Osteoblast (primary cell): ENCODE data around the gene CHN2. TPM values are rescaled to one million over a fixed set of nuclear protein-coding genes. Genes with fewer than 3 reads are reported as not detected.

Source experiments
- DNase-seq: peaks from one replicate; pipeline ENCODE4 v3.0.0; 2011; ENCODE audit warnings: low spot score, mixed read lengths; ENCODE audit not compliant: insufficient read length; ENCODE audit errors: missing footprints
- H2AFZ ChIP-seq: 2 replicates; pipeline ENCODE4 v1.6.0; 2011; ENCODE audit warnings: mild to moderate bottlenecking, low read length
- H3K27ac ChIP-seq: 2 replicates; pipeline ENCODE4 v1.5.1; 2011; ENCODE audit warnings: mild to moderate bottlenecking, low read depth, low read length, moderate library complexity
- H3K27me3 ChIP-seq: 2 replicates; pipeline ENCODE4 v1.6.0; 2012; ENCODE audit warnings: mild to moderate bottlenecking, control low read depth, inconsistent platforms, low read length, moderate library complexity; ENCODE audit not compliant: insufficient read depth
- H3K36me3 ChIP-seq: 2 replicates; pipeline ENCODE4 v1.5.1; 2011; ENCODE audit warnings: mild to moderate bottlenecking, low read length, control low read depth, moderate library complexity; ENCODE audit not compliant: insufficient read depth
- H3K4me1 ChIP-seq: 2 replicates; pipeline ENCODE4 v1.5.1; 2011; ENCODE audit warnings: mild to moderate bottlenecking, low read length, control low read depth, moderate library complexity; ENCODE audit not compliant: insufficient read depth
- H3K4me2 ChIP-seq: 2 replicates; pipeline ENCODE4 v1.6.0; 2011; ENCODE audit warnings: mild to moderate bottlenecking, low read length; ENCODE audit not compliant: insufficient read depth
- H3K4me3 ChIP-seq: fragments of 200-600 bp; sonication (generic); 3 replicates; pipeline ENCODE4 v1.5.1; 2012; ENCODE audit warnings: mild to moderate bottlenecking, low read length, inconsistent platforms; ENCODE audit not compliant: insufficient read depth
- H3K79me2 ChIP-seq: 2 replicates; pipeline ENCODE4 v1.6.0; 2012; ENCODE audit warnings: mild to moderate bottlenecking, low read length, control low read depth, inconsistent platforms; ENCODE audit not compliant: insufficient read depth
- H3K9me3 ChIP-seq: 2 replicates; pipeline ENCODE4 v1.5.1; 2011; ENCODE audit warnings: low read depth, low read length, control low read depth
- H4K20me1 ChIP-seq: 2 replicates; pipeline ENCODE4 v1.6.0; 2012; ENCODE audit warnings: mild to moderate bottlenecking, low read length, control low read depth; ENCODE audit not compliant: insufficient read depth
- CTCF ChIP-seq: IDR thresholded peaks from 2 replicates; pipeline ENCODE4 v1.5.1; 2011; ENCODE audit warnings: mild to moderate bottlenecking, low read depth, low read length, moderate library complexity; ENCODE audit errors: extremely low read depth
- total RNA-seq: library from RNA; depleted of rRNA; stranded (reverse); fragments of >200 nt; gene quantifications from 2 replicates; pipeline ENCODE4 v1.2.3, GENCODE V29; 2012

CHN2 gene
- total RNA-seq, 1 donor: under 0.01 TPM

- Histone ChIP-seq H2AFZ (no peak overlapping the region), H3K4me3 (no peak overlapping the region), H4K20me1 (no peaks in the 10 kb centered on the region), H3K4me1 (peaks cover 3% of the 10 kb centered on the region), H3K79me2 (no peaks in the 10 kb centered on the region), H3K27ac (no peak overlapping the region), H3K4me2 (no peak overlapping the region), H3K36me3 (no peaks in the 10 kb centered on the region), H3K27me3 (no peaks in the 10 kb centered on the region), H3K9me3 (no peaks in the 10 kb centered on the region)
- no peak for TF ChIP-seq CTCF
- DNase-seq: peak; percentile 75
Measured at GRCh38 chr7:29442146-29442545, 247.6 kb downstream of the CHN2 start.

GRCh38 chr7:29443552-29443951 lies 249.0 kb downstream of the CHN2 start:
- no peak overlapping the region for H3K27ac ChIP-seq
- H3K4me3 ChIP-seq: no peak overlapping the region
- no peak for DNase-seq
- H3K36me3 ChIP-seq: no peaks in the 10 kb centered on the region
- no peak overlapping the region for H2AFZ ChIP-seq
- H3K4me1 ChIP-seq: peaks cover 3% of the 10 kb centered on the region
- no peaks in the 10 kb centered on the region for H3K9me3 ChIP-seq
- no peaks in the 10 kb centered on the region for H3K27me3 ChIP-seq
- no peaks in the 10 kb centered on the region for H4K20me1 ChIP-seq
- TF ChIP-seq CTCF: no peak
- H3K4me2 ChIP-seq: no peak overlapping the region
- H3K79me2 ChIP-seq: no peaks in the 10 kb centered on the region

- Histone ChIP-seq H3K27me3 (no peaks in the 10 kb centered on the region), H3K79me2 (no peaks in the 10 kb centered on the region), H3K36me3 (no peaks in the 10 kb centered on the region), H4K20me1 (no peaks in the 10 kb centered on the region), H3K9me3 (no peaks in the 10 kb centered on the region), H3K4me1 (peaks cover 3% of the 10 kb centered on the region), H2AFZ (no peak overlapping the region), H3K27ac (no peak overlapping the region), H3K4me2 (no peak overlapping the region), H3K4me3 (no peak overlapping the region)
- DNase-seq: no peak
- no peak for TF ChIP-seq CTCF
Measured at GRCh38 chr7:29444267-29444666, 249.7 kb downstream of the CHN2 start.

- Histone ChIP-seq H3K27me3 (no peaks in the 10 kb centered on the region), H3K79me2 (no peaks in the 10 kb centered on the region), H4K20me1 (no peaks in the 10 kb centered on the region), H2AFZ (no peak overlapping the region), H3K4me2 (no peak overlapping the region), H3K36me3 (no peaks in the 10 kb centered on the region), H3K4me1 (peaks cover 3% of the 10 kb centered on the region), H3K4me3 (no peak overlapping the region), H3K9me3 (no peaks in the 10 kb centered on the region), H3K27ac (no peak overlapping the region)
- DNase-seq: no peak
- TF ChIP-seq CTCF: no peak
Measured at GRCh38 chr7:29445736-29446135, 251.2 kb downstream of the CHN2 start.
